ENCODE measurements around the gene ZBED6. TPM values are rescaled to one million over a fixed set of nuclear protein-coding genes. Genes with fewer than 3 reads are reported as not detected.

ZBED6 gene
- total RNA-seq, 2 donors from 2014 or later = 21.9 to 33.9 TPM

- intact Hi-C loops (cut with DNase I) = loop anchor here (10.0 kb wide), 1 partner anchor 268 kb away; no protein-coding TSS in a partner anchor
- Histone ChIP-seq H3K36me3 (no peaks in the 10 kb centered on the region), H3K27me3 (no peaks in the 10 kb centered on the region), H3K9me3 (no peaks in the 10 kb centered on the region), H3K4me1 (no peaks in the 10 kb centered on the region), H3K27ac (no peak overlapping the region), H3K4me3 (no peak overlapping the region), H3K9ac (ENCODE audit: low read depth in 2 of 2, low read length in 2 of 2) (no peak overlapping the region)
- TF ChIP-seq CTCF (IDR thresholded peaks at IDR 0.05) = no peak
- DNase-seq = no peak
Observed at GRCh38 chr1:203772836-203773235, 22.6 kb upstream of the ZBED6 start.

- H3K9me3 ChIP-seq = no peaks in the 10 kb centered on the region
- no peak overlapping the region for H3K9ac ChIP-seq (ENCODE audit: low read depth in 2 of 2, low read length in 2 of 2)
- no peaks in the 10 kb centered on the region for H3K4me1 ChIP-seq
- H3K27me3 ChIP-seq = no peaks in the 10 kb centered on the region
- H3K36me3 ChIP-seq = no peaks in the 10 kb centered on the region
- no peak overlapping the region for H3K27ac ChIP-seq
- H3K4me3 ChIP-seq = no peak overlapping the region
- no peak for DNase-seq
- no peak for TF ChIP-seq CTCF (IDR thresholded peaks at IDR 0.05)
- intact Hi-C loops (cut with DNase I) = loop anchor here (10.0 kb wide), 1 partner anchor 272 kb away; no protein-coding TSS in a partner anchor
Observed at GRCh38 chr1:203776636-203777035, 18.8 kb upstream of the ZBED6 start.

GRCh38 chr1:203777596-203777995 is 17.8 kb upstream of the ZBED6 start:
- no peak overlapping the region for H3K27ac ChIP-seq
- H3K9ac ChIP-seq (ENCODE audit: low read depth in 2 of 2, low read length in 2 of 2) = no peak overlapping the region
- intact Hi-C loops (cut with DNase I) = loop anchor here (10.0 kb wide), 1 partner anchor 273 kb away; no protein-coding TSS in a partner anchor
- no peaks in the 10 kb centered on the region for H3K9me3 ChIP-seq
- no peaks in the 10 kb centered on the region for H3K27me3 ChIP-seq
- H3K4me3 ChIP-seq = no peak overlapping the region
- no peak for DNase-seq
- H3K36me3 ChIP-seq = no peaks in the 10 kb centered on the region
- no peak for TF ChIP-seq CTCF (IDR thresholded peaks at IDR 0.05)
- no peaks in the 10 kb centered on the region for H3K4me1 ChIP-seq

GRCh38 chr1:203778146-203778545 is 17.3 kb upstream of the ZBED6 start:
- no peak for DNase-seq
- Histone ChIP-seq H3K4me3 (no peak overlapping the region), H3K27me3 (no peaks in the 10 kb centered on the region), H3K36me3 (no peaks in the 10 kb centered on the region), H3K9me3 (no peaks in the 10 kb centered on the region), H3K9ac (ENCODE audit: low read depth in 2 of 2, low read length in 2 of 2) (no peak overlapping the region), H3K27ac (no peak overlapping the region), H3K4me1 (no peaks in the 10 kb centered on the region)
- intact Hi-C loops (cut with DNase I) = loop anchor here (10.0 kb wide), 1 partner anchor 273 kb away; no protein-coding TSS in a partner anchor
- no peak for TF ChIP-seq CTCF (IDR thresholded peaks at IDR 0.05)

- Histone ChIP-seq H3K4me1 (no peaks in the 10 kb centered on the region), H3K9ac (ENCODE audit: low read depth in 2 of 2, low read length in 2 of 2) (no peak overlapping the region), H3K4me3 (no peak overlapping the region), H3K27ac (no peak overlapping the region), H3K27me3 (no peaks in the 10 kb centered on the region), H3K9me3 (no peaks in the 10 kb centered on the region), H3K36me3 (no peaks in the 10 kb centered on the region)
- DNase-seq = no peak
- intact Hi-C loops (cut with DNase I) = loop anchor here (10.0 kb wide), 1 partner anchor 274 kb away; no protein-coding TSS in a partner anchor
- TF ChIP-seq CTCF (IDR thresholded peaks at IDR 0.05) = no peak
Observed at GRCh38 chr1:203778789-203779188, 16.6 kb upstream of the ZBED6 start.
